ENCODE data around the gene SLC12A3.
"Not testable (repeated sequence)": the region's sequence is repeated elsewhere in the genome, so short reads cannot be mapped to it uniquely, and the experiment has no call there.

The SLC12A3 gene

DNA sequence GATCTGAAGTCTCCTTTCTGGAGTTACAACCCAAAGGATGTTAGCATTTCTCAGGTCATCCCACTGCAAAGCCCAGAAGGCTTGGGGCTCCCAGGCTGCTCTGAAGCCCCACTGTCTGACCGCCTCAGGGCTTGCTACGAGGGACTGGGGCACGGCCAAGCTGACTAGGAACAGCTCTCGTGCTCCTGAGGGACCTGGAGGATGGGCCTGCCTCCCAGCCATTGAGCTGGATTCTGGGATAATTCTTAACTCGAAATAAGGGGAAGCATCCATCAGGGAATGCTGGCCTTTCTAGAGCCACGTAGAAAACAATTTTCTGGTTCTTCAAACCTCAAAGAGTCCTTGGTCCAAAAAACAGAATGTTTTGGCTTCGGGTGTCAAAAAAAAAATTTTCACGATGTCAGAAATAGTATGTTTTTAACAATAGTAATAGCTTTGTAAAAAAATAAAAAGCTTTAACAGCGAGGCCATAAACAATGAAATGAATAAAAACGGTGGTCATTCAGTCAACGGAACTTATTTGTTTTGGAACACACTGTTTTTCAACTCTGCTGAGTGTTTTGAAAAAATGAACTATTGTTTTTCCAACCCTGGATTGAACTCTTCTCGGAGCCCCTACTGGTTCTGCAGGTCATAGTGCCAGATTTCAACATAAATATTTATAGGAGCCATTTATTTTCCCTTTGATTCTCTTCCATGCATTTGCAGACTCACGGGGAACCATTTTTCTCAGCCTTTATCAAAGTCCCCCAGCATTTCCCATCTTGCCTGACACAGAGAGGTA lies 50.5 kb downstream of the SLC12A3 start:
- DNase-seq (ENCODE audit: low spot score) = no peak

DNA sequence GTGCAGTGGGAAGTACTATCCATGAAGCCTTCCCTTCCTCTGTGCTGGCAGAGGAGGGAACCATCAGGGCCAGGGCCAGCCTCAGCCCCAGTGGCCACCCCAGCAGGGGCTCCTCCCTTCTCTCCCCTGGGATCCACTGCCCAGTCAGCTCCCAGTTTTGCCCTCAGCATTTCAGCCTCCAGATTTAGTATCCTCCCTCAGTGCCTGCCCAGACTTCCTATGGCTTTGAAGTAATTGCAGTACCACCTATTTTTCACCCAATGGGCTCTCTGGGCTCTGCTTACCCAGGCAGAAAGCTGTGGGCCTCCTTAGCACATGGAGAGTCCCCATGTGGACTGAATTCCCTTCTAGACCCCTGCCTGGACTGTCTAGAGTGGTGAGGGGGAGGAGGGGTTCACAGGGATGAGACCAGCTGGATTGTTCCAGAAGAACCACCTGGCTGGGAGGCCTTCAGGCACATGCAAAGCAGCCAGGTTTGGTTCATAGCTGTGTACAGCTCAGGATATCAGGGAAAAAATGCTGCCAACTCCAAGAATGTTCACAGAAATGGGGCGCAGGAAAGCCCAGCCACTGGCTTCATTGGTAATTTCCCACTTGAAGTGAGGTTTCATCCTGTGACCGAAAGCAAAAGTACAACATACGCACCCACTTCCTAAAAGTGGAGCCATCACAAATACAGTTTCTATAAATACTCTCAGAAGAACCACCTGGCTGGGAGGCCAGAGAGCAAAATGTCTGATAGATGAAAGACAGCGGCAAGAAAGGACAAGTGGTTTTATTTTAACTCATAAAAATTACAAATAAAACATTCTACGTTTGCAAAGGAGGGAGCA lies 51.8 kb downstream of the SLC12A3 start:
- DNase-seq (ENCODE audit: low spot score) = no peak

DNA sequence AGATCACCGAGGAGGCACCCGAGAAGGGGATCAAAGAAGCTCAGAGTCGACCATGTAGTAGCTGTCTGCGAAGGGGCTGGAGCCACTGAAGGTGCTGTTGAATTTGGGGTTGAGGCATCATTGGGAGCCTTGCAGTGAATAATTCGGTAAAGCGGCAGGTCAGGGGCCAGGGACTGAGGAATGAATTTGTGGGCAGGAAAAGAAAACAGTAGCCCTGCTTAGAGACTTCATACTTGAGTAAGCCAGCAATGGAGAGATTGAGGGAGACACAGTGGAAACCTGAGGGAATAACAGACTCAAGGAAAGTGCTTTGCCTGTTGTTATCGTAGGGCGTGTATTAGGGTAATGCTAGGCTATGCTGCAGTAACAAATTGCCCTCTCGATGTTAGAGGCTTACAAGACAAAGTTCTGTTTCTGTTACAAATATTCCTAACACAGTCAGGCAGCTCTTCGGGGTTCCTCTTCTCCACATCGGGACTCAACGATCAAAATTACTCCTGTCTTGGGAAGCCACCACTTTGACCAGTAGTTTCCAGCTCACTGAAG lies 53.5 kb downstream of the SLC12A3 start:
- no peak for DNase-seq (ENCODE audit: low spot score)

- DNase-seq (ENCODE audit: low spot score) = no peak
Observed at GRCh38 chr16:56919099-56919800, 54.2 kb downstream of the SLC12A3 start.

GRCh38 chr16:56921571-56921970 lies 56.6 kb downstream of the SLC12A3 start:
- no peak for DNase-seq (ENCODE audit: low spot score)

DNA sequence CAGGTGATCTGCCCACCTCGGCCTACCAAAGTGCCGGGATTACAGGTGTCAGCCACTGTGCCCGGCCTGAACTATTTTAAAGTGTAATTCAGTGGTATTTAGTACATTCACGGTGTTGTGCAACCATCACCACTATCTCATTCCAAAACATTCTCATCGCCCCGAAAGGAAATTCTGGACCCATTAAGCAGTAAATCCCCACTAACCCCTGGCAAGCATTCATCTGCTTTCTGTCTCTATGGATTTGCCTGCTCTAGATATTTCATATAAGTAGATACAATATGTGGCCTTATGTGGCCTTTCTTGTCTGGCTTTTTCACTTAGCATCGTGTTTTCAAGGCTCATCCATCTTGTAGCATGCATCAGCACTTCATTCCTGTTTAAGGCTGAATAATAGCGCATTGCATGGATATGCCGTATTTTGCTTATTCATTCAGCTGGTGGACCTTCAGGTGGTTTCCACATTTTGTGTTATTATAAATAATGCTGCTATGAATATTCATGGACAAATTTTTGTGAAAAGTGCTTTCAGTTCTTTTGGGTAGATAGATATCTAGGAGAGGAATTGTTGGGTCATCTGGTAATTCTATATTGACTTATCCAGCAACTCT lies 58.6 kb downstream of the SLC12A3 start:
- no peak for DNase-seq (ENCODE audit: low spot score)

DNA sequence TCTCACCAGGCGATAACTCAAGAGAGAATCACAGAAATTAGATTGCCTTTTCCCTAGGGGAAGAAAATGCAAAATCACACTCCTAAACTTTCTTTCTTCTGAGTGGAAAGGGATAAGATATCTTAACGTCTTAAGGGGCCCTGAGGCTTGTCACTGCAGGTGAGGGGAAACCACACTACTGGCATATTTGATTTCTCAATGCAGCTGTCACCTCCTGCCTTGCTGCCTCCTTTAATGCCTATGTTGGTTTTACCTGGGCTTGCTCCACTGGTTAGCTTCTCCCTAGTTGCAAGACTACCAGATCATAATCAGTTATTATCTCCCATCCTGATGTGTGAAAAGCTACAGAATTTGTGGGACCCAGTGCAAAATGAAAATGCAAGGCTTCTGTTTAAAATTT lies 62.5 kb downstream of the SLC12A3 start:
- DNase-seq (ENCODE audit: low spot score) = no peak

DNA sequence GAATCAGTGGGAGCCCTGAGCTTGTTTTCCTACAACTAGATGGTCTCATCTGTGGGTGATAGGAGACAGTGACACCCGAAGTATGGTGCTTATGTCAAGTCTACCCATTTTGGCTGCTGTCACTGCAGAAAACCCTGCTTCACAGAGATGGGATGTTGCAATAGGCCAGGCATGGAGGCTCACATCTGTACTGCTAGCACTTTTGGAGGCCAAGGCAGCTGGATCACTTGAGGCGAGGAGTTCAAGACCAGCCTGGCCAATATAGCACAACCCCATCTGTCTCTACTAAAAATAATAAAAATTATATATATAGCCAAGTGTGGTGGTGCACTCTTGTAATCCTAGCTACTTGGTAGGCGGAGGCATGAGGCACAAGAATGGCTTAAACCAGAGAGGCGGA lies 64.6 kb downstream of the SLC12A3 start:
- no peak for DNase-seq (ENCODE audit: low spot score)

- DNase-seq (ENCODE audit: low spot score) = peak; percentile 74
Observed at GRCh38 chr16:56930486-56931270, 65.7 kb downstream of the SLC12A3 start.

- peak; percentile 67 for DNase-seq (ENCODE audit: low spot score)
Observed at GRCh38 chr16:56931271-56931891, 66.4 kb downstream of the SLC12A3 start.

- peak; percentile 97 for DNase-seq (ENCODE audit: low spot score)
Observed at GRCh38 chr16:56931892-56932720, 67.1 kb downstream of the SLC12A3 start, which contains the start of gene HERPUD1. Gene HERPUD1 (plus strand): TSS chr16:56932142. CDS start chr16:56932245, 103 bp downstream.

GRCh38 chr16:56932721-56933619 lies 68.0 kb downstream of the SLC12A3 start:
- peak; percentile 36 for DNase-seq (ENCODE audit: low spot score)

DNA sequence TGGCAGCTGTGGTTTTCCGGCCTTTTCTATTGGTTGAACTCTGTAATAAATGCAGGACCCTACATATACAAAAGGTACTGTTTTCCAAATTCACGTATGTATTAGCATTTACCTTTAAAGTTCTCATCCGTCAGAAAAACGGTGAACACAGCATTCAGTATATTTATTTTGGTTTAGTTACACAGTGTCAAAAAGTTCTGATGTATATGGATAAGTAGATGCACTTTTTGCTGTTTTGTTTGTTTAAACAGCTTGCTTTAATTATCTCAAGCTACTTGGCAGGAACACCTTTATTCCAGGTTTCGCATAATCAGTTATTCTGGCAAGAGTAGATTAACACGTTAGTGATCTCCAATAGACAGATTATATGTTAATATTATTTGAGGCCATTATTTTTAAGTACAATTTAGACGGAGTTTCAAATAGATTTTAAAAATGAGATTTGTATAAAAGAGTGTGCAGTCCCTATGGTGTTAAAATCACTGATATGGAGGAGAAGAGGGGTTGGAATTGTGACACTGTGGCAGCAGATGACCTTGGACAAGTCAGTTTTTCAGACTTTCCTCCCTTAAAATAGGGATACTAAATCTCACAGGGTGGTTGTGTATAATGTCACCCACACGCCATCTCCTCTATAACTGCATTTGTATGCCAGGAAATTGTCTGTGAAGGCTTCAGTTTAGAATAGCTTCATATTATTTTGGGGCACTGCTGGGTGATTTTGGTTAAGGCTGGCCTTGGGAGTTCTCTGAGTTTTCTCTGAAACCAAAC lies 69.0 kb downstream of the SLC12A3 start:
- DNase-seq (ENCODE audit: low spot score) = no peak

DNA sequence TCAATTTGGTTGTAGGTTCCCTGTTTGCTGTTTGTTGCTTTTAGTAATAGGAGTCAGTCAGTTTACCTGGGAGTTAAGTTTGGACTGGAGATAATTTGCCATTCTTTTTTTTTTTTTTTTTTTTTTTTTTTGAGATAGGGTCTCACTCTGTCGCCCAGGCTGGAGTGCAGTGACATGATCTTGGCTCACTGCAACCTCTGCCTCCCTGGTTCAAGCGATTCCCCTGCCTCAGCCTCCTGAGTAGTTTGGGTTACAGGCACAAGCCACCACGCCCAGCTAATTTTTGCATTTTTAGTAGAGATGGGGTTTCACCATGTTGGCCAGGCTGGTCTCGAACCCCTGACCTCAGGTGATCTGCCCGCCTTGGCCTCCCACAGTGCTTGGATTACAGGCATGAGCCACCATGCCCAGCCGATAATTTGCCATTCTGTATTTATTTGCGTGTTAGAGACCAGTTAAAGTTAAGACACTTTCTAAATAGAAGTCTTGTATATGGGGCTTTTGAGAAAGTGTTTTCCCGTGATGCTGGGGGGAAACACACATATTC lies 69.7 kb downstream of the SLC12A3 start:
- not testable (repeated sequence) for DNase-seq (ENCODE audit: low spot score)

- no peak for DNase-seq (ENCODE audit: low spot score)
Observed at GRCh38 chr16:56935201-56935600, 70.2 kb downstream of the SLC12A3 start.

- no peak for DNase-seq (ENCODE audit: low spot score)
Observed at GRCh38 chr16:56936491-56936890, 71.5 kb downstream of the SLC12A3 start.

GRCh38 chr16:56936950-56937349 lies 71.9 kb downstream of the SLC12A3 start:
- DNase-seq (ENCODE audit: low spot score) = no peak

Measured in SK-N-DZ (cell line).